ENCODE data around the gene INTS1. TPM values are rescaled to one million over a fixed set of nuclear protein-coding genes. Genes with fewer than 3 reads are reported as not detected.

Gene INTS1
- total and polyA plus RNA-seq, 10 of the 15 experiments (the other 5 are each of a cell fraction or from before 2014, with no cell fraction given) = 0.52 to 89.0 (median 15.1) TPM

GRCh38 chr7:1499367-1500029 is 4.7 kb downstream of the INTS1 start:
- FAIRE-seq (no peak), ATAC-seq (no peak), DNase-seq (ENCODE audit: low read depth, low spot score) (no peak)
- in situ Hi-C loops (cut with MboI) = no loop called here
- WGBS (ENCODE audit: insufficient coverage, insufficient replicate concordance, low lambda C conversion rate, missing lambda C conversion rate) = 84% methylated on average over 29 of the region's 33 CpGs
- Histone ChIP-seq H3K27ac (ENCODE audit: control insufficient read depth, insufficient read depth) (no peak overlapping the region), H4K20me1 (ENCODE audit: control insufficient read depth, insufficient read depth) (no peaks in the 10 kb centered on the region; the same call in 1 of the 2 replicates), H2AFZ (ENCODE audit: control insufficient read depth, low read depth, low read length) (no peak overlapping the region), H3K9ac (ENCODE audit: control insufficient read depth, insufficient read depth, low read length) (no peak overlapping the region), H3K4me2 (ENCODE audit: control insufficient read depth, insufficient read depth) (no peak overlapping the region), H3K27me3 (replicated peaks in 1 of 2; ENCODE audit: control insufficient read depth in 2 of 2, insufficient read depth in 2 of 2, low read length in 1 of 2) (no peaks in the 10 kb centered on the region), H3K9me3 (replicated peaks; ENCODE audit: control insufficient read depth, insufficient read depth, low read length) (no peaks in the 10 kb centered on the region), H3K4me3 (no peak overlapping the region), H3K4me1 (ENCODE audit: control insufficient read depth, insufficient read depth, low read length) (peaks cover 11% of the 10 kb centered on the region), H3K79me2 (ENCODE audit: control insufficient read depth, insufficient read depth, low read length) (peaks cover 18% of the 10 kb centered on the region), H3K36me3 (ENCODE audit: control insufficient read depth in 2 of 2, insufficient read depth in 2 of 2, low read length in 1 of 2) (peaks cover 0 to 16% of the 10 kb centered on the region in 2 experiments; a peak in 2 of 4 replicates)
- intact Hi-C loops (cut with micrococcal nuclease; ENCODE audit: unreplicated experiment) = loop anchor here (5.0 kb wide), 1 partner anchor 68 kb away; no protein-coding TSS in a partner anchor
- ChIA-PET CTCF (no interaction called here), RAD21 (ENCODE audit: unreplicated experiment) (no interaction called here), SMC1A (ENCODE audit: uncharacterized antibody, unreplicated experiment) (no interaction called here), POLR2A (no interaction called here)
- no TSS peak for BruUV-seq (replicated peaks)
- TF ChIP-seq PML (IDR thresholded peaks at IDR 0.05; ENCODE audit: low read length) (no peak), EP300 (IDR thresholded peaks at IDR 0.05; ENCODE audit: borderline replicate concordance in 1 of 2, control insufficient read depth in 1 of 2, low read depth in 2 of 2, low read length in 2 of 2) (no peak), RBBP5 (conservative IDR thresholded peaks at IDR 0.05) (no peak), NKRF (conservative IDR thresholded peaks at IDR 0.05) (no peak), NFYA (IDR thresholded peaks at IDR 0.05; ENCODE audit: borderline replicate concordance, low read depth, low read length) (no peak), POLR2A (IDR thresholded peaks at IDR 0.05; ENCODE audit: low read depth, low read length) (no peak), TARDBP (IDR thresholded peaks at IDR 0.05; ENCODE audit: borderline replicate concordance) (no peak), JUNB (IDR thresholded peaks at IDR 0.05) (no peak), CTCF (IDR thresholded peaks at IDR 0.05 in 2 of 3, conservative IDR thresholded peaks at IDR 0.05 in 1 of 3; ENCODE audit: control insufficient read depth in 2 of 3, extremely low read depth in 1 of 3, insufficient read depth in 1 of 3, low read depth in 3 of 3, low read length in 3 of 3) (no peak), RUNX3 (IDR thresholded peaks at IDR 0.05; ENCODE audit: low read length) (no peak), IRF5 (IDR thresholded peaks at IDR 0.05; ENCODE audit: borderline replicate concordance) (no peak), CBX5 (IDR thresholded peaks at IDR 0.05; ENCODE audit: low read depth) (no peak), ZNF592 (IDR thresholded peaks at IDR 0.05) (no peak), GATAD2B (conservative IDR thresholded peaks at IDR 0.05; ENCODE audit: low read depth) (no peak)

Measured in GM12878 (cell line).